ENCODE measurements around the gene MDH2.
"Not testable (repeated sequence)": the region's sequence is repeated elsewhere in the genome, so short reads cannot be mapped to it uniquely, and the experiment has no call there.

Gene MDH2

DNA sequence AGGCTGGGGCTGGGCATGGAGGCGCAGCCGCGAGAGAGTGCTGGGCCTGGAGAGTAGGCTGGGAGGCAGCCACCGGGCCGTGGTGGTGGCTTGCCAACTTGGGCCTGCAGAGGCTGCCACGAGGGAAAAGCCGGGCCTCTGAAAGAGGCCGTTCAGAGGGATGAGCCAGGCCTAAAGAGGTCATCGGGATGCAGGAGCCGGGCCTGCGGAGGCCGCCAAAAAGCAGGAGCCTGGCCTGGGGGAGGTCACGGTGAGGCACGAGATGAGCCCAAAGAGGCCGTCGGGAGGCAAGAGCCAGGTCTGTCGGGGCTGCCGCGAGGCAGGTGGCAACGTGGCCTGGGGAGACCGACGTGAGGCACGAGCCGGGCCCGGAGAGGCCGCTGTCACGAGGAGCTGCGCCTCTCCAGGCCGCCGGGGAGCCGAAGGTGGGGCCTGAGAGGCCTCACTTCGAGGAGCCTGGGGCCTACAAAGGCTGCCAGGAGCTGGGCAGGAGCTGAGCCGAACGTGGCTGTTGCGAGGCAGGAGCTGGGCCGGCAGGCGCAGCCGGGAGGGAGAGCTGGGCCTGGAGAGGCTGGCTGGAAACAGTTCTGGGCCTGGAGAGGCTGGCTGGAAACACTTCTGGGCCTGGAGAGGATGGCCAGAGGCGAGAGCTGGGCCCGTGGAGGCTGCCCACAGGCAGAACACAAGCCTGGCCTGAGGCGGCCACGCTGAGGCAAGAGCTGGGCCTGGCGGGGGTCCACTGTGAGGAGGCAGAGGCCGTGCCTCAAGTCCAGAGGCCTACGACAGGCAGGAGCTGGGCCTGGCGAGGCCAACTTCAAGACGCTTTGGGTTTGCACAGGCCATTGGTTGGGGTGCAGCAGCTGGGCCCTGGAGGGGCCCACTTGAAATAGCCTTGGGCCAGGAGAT lies 24.6 kb downstream of the MDH2 start:
- DNase-seq (ENCODE audit: low spot score) = no peak

DNA sequence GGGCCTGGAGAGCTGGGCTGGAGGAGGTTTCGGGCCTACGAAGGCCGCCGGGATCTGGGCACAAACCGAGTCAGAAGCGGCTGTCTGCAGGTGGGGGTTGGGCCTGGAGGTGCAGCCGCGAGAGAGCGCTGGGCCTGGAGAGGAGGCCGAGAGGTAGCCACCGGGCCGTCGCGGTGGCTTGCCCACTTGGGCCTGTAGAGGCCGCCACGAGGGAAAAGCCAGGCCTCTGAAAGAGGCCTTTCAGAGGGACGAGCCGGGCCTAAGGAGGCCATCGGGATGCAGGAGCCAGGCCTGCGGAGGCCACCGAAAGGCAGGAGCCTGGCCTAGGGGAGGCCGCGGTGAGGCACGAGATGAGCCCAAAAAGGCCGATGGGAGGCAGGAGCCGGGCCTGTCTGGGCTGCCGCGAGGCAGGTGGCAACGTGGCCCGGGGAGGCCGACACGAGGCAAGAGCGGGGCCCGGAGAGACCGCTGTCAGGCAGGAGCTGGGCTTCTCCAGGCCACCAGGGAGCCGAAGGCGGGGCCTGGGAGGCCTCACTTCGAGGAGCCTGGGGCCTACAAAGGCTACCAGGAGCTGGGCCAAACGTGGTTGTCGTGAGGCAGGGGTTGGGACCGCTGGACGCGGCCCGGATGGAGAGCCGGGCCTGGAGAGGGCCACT lies 25.6 kb downstream of the MDH2 start:
- DNase-seq (ENCODE audit: low spot score) = no peak

DNA sequence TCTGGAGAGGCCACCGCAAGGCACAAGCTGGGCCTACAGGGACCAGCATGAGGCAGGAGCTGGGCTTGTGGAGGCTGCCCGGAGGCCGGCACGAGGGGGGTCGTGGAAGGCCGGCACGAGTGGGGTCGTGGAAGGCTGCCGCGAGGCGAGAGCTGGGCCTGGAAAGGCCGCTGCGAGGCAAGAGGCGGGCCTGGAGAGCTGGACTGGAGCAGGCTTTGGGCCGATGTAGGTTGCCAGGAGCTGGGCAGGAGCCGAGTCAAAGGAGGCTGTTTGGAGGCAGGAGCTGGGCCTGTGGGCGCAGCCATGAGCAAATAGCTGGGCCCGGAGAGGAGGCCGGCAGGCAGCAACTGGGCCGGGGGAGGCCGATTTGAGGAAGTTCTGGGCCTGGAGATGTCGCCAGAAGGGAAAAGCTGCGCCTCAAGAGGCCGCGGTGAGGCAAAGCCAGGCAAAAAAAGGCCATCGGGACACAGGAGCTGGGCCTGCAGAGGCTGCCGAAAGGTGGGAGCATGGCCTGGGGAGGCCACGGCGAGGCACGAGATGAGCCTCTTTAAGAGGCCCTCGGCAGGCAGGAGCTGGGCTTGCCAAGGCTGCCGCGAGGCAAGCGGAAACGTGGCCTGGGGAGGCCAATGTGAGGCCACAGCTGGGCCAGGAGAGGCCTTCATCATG lies 26.5 kb downstream of the MDH2 start:
- DNase-seq (ENCODE audit: low spot score) = no peak

DNA sequence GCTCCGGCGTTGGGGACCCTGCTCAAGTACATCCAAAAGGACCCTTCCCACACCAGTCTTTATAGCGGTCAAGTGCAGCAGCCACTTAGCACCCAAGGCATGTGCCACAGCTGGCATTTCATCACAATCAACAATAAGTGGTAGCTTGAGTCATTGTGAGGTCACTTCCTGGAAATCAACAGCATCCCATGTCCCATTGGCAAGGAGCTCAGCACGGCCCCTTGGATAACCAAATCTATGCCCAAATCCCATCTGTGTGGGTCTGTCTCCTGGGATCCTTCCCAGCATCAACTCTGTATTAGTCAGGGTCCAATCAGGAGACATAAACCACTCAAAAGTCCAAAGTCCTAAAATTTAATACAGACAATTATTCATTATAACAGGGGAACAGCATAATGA lies 27.1 kb downstream of the MDH2 start:
- DNase-seq (ENCODE audit: low spot score) = no peak

DNA sequence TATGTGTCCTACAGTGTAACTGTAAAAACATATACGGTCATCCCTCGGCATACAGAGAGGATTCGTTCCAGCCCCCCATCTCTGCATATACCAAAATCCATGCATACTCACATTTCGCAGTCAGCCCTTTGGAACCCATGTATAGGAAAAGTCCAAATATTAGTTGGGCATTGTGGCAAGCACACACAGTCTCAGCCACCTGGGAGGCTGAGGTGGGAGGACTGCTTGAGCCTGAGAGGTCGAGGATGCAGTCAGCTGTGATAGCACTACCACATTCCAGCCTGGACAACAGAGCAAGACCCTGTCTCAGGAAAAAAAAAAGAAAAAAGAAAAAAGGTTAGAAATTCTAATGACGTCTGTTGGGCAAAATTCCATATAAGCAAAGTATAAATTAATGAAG lies 29.1 kb downstream of the MDH2 start:
- no peak for DNase-seq (ENCODE audit: low spot score)

DNA sequence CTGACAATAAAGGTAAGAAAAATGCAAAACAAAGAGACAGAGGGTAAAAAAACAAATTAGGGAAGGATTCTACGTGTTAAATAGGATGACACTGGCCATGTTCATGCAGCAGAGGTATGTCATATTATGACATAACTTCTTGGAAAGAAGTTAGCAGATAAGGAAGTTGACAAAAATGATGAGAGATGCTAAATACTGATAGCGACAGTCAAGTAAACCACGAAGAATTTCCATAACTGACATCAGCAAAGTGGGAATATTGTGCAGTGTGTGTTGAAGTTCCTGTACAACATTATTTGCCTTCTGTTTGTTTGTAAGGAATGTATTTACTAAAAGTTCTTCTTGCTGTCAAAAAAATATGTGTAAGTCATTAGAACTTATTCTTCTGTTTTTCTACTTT lies 29.5 kb downstream of the MDH2 start:
- peak; percentile 20 for DNase-seq (ENCODE audit: low spot score)

DNA sequence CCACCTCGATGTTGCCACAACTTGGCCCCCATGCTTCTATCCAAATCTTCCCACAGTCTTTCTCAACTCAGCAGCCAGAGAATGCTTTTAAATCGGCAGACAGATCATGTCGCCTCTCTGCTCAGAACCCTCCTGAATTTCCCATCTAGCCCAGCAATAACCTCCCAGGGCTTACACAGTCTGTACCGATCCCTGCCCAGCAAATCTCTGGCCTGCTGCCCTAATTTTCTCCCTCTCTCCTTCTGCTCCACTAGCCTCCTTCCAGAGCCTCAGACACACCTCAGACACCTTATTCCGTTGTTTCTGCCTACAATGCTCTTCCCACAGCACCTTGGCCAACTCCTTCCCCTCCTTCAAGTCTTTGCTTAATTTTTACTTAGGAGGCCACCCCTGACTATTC lies 32.3 kb downstream of the MDH2 start:
- DNase-seq (ENCODE audit: low spot score) = no peak

DNA sequence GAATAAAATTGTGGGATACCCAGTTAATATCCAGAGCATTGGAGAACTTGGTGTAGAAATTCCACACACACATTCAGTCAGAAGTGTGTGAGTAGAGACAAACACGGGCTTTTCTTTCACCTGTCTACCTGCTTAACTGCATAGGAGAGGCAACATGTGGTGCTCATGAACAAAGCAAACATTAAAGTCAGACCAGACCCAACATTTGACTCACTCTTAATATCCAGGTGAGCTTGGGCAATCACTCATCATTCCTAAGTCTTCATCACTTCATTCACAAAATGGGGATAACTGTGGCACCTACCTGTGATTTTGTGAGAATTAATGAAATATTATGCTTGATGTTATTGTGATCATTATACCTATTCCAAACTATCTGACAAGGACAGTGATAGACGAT lies 36.2 kb downstream of the MDH2 start:
- not testable (repeated sequence) for DNase-seq (ENCODE audit: low spot score)

DNA sequence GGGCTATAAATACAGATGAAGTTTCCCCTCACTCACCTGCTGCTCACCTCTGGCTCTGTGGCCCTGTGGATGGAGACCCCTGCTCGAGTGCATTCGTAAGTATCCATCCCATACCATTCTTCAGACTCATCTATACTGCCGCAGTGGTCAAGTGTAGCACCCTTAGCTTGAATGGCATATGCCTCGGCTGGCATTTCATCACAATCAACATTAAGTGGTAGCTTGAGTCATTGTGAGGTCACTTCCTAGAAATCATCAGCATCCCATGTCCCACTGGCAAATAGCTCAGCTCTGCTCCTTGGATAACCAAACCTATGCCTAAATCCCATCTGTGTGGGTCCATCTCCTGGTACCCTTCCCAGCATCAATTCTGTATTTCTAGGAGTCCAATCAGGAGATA lies 38.2 kb downstream of the MDH2 start:
- DNase-seq (ENCODE audit: low spot score) = peak; percentile 18

DNA sequence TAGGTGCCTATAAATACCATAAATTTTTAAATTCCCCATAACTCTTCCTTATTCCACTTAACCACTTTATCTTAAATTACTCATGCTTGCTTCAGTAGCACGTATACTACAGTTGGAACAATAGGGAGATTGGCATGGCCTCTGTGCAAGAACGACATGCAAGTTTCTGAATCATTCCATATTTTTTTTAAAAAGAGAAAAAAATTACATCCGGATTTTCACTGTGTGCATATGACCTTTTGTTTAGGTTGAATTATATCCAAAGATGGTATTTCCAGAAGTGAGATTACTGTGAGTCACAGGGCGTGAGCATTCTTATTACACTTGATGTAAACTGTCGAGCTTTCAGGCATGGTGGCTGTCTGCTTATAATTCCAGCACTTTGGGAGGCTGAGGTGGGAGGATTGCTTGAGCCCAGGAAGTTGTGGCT lies 39.5 kb downstream of the MDH2 start:
- peak; percentile 70 for DNase-seq (ENCODE audit: low spot score)

DNA sequence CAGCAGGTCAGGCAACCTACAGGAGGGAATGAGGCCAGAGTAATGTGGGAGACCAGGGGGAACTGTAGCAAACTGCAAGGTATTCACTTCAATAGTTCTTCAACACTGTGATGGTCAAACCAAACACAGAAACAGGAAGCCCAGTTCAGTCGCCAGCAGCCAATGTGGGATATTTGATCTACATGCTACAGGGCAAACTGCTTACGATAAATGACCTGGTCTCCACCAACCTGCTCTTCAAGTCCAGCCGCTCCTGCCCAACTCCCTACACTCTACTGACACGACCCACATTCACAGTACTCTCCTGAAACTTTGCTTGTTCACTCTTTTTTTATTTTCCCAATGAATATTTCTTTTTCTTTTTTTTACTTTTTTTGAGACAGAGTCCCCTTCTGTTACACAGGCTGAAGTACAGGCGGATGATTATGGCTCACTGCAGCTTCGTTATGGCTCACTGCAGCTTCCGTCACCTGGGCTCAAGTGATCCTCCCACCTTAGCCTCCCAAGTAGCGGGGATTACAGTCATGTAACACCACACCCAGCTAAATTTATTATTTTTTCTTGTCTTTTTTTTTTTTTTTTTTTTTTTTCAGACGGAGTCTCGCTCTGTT lies 42.1 kb downstream of the MDH2 start:
- no peak for DNase-seq (ENCODE audit: low spot score)

DNA sequence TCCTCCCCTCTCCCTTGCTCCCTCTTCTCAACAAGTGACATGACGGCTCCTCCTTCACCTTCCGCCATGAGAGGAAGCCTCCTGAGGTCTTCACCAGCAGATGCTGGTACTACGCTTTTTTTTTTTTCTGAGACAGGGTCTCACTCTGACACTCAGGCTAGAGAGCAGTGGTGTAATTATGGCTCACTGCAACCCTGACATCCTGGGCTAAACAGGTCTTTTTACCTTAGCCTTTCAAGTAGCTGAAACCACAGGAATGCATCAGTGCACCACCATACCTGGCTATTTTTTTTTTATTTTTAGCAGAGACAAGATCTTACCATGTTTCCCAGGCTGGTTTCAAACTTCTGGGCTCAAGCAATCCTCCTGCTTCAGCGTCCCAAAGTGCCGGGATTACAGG lies 43.6 kb downstream of the MDH2 start:
- DNase-seq (ENCODE audit: low spot score) = peak; percentile 67

DNA sequence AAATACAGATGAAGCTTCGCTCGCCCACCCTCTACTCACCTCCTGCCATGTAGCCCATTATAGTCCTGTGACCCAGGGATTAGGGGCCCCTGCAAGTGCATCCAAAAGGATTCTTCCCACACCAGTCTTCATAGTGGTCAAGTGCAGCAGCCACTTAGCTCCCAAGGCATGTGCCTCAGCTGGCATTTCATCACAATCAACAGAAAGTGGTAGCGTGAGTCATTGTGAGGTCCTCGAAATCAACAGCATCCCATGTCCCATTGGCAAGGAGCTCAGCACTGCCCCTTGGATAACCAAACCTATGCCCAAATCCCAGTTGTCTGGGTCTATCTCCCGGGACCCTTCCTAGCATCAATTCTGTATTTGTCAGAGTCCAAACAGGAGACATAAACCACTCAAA lies 45.6 kb downstream of the MDH2 start:
- not testable (repeated sequence) for DNase-seq (ENCODE audit: low spot score)

DNA sequence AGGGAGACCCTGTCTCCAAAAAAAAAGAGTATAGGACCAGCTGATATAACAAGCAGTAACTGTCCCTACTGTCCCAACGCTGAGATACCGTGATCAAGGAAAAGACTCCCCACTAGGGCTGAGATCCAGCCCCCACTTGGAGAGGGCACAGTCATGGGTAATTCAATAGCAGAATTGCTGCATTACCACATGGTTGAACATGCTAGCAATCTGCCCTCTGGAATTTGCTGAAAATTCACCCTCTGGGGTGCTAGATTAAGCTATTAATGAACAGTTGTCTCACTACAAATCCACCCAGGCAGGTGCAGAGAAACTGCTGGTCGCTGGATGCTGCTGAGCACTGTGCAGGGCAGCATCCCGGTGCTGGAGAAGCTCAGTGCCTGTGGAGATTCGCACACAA lies 46.4 kb downstream of the MDH2 start:
- not testable (repeated sequence) for DNase-seq (ENCODE audit: low spot score)

DNA sequence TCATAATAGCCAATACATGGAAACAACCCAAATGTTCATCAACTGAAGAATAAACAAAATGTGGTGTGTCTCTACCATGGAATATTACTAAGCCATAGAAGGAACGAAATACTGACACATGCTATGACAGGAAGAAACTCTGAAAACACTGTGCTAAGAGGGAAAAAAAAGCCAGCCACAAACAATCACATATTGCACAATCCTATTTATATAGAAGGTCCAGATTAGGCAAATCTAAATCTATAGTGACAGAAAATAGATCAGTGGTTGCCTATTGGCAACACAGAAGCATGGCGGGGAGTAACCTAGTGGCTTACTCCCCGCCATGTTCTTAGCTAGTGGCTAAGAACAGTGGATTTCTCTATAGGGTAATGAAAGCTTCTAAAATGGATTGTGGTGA lies 48.0 kb downstream of the MDH2 start:
- DNase-seq (ENCODE audit: low spot score) = no peak

DNA sequence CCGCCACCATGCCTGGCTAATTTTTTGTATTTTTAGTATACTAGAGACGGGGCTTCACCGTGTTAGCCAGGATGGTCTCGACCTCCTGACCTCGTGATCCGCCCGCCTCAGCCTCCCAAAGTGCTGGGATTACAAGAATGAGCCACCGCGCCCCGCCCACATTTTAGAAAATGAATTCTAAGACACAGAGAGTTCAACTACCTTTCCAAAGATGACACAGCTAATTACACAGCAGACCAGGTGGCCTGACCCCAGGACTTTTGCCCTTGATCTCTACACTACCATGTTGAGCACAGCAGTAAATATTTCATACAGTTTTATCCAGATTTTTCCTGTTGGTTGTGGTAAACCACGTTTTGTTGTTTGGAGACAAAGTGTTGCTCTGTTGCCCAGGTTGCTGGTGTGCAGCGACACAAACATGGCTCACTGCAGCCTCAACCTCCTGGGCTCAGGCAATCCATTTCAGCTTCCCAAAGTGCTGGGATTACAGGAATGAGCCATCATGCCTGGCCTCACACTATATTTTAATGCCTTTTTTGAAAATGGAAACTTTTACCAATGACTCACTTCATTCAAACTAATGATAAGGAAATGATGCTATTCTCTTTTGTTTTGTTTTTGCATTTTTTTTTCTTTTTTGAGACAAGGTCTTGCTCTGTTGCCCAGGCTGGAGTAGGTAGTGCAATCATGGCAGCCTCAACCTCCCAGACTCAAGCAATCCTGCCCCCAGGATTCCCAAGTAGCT lies 54.0 kb downstream of the MDH2 start:
- peak; percentile 20 for DNase-seq (ENCODE audit: low spot score)

DNA sequence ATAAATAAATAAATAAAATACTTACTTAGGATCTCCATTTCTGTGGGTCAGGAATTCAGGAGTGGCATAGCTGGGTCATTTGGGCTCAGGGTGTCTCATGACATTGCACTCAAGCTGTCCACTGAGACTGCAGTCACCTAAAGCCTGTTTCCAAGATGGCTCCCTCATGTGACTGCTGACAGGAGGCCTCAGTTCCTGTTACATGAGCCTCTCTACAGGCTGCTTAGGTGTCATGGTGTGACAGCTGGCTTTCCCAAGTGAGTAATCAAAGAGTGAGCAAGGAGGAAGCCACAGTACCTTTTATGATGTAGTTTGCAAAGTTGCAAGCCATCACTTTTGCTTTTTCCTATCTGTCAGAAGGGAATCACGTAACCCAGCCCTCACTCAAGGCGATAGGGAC lies 55.9 kb downstream of the MDH2 start:
- not testable (repeated sequence) for DNase-seq (ENCODE audit: low spot score)

DNA sequence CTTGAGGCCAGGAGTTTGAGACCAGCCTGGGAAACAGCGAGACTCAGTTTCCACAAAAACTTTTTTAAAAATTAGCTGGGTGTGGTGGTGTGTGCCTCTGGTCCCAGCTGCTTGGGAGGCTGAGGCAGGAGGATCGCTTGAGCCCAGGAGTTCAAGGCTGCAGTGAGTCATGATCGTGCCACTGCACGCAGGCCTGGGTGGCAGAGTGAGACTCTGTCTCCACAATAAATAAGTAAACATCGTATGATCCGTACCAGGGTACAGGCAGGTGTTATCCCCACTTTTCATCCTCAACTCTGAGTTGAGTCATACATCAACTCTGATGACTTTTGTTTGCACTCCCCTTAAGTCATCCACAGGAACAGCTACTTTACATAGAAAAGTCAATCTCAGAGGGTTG lies 58.2 kb downstream of the MDH2 start:
- peak; percentile 10 for DNase-seq (ENCODE audit: low spot score)

DNA sequence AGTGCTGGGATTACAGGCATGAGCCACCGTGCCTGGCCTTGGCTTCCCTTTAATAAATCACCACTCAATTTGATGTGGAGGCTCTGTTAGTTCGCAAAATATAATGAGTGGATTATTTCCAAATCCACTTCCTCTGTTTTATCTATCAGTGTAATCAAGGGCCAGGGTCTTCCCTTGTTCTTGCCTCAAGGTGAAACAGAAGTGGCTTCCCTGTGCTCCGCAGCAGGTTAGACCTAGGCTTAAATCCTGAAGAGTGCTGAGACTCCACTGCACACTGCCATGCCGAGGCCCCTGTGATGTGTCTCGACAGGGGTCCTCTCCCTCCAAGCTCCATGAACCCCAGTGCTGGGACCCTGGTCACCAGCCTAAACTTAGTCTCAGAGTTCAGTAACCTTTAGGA lies 59.0 kb downstream of the MDH2 start:
- DNase-seq (ENCODE audit: low spot score) = no peak

DNA sequence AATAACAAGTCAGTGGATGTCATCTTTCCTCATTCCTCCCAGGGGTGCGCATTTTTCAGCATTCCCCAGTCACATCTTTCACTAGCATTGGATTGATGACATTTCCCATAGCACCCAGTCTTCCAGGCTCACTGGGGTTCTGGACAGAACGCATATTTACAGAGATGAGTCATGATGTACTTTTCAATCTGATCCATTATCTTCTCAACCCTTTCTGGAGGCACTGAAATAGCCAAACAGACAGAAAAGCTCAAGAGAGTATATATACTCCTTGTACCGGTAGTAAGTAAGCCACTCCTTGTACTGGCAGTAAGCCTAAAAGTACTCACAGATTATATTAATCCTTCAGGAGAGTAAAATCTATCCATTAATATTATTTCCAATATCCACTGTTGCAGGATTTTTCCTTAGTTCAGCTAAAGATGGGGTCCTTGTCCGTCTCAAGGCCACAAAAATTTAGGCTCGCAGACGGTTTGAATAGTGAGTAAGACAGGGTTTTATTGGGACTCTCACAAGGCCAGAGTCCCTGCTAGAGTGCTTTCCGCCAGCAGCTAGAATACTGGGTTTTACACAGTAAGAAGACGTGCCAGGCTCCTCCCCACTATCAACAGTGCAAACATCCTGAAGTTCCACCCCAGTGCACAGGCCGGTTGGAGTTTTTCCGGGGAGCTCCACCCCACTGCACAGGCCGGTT lies 60.8 kb downstream of the MDH2 start:
- peak; percentile 58 for DNase-seq (ENCODE audit: low spot score)

DNA sequence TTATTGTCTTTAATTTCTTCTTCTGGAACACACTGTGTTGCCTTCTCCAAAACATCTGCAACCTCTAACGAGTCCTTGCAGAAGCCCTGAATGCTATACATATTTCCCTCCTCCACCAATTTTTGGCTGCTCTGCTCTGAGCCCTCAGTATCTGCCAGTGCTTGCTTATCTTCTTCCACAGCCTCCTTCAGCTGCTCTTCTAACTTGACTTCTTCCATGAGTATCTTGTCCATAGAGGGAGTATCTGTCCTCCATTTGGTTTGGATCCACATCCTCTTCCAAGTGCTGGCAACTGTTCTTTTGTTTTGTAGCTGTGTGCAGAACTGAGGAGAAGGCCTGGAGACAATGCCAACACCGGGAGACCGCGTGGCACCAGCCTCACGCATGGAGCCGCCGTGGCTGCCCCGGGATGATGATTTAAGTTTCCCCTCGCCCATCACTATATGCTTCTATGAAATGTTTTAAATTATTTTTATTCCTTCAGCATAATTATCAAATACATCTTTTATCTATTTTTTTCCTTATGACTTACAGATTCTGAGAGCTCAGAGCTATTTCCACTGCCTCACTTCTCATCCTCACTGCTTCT lies 65.2 kb downstream of the MDH2 start:
- DNase-seq (ENCODE audit: low spot score) = not testable (repeated sequence)
